ENCODE results near the gene LATS2.
A peak's percentile ranks its signal among the peaks of the same experiment; 100 is the strongest.
"Not testable (repeated sequence)": the region's sequence is repeated elsewhere in the genome, so short reads cannot be mapped to it uniquely, and the experiment has no call there.

LATS2 gene

GRCh38 chr13:20953245-20953931, 108.0 kb downstream of the LATS2 start:
- no peak for DNase-seq

GRCh38 chr13:20952838-20953237, 108.5 kb downstream of the LATS2 start:
- DNase-seq, result no peak

- not testable (repeated sequence) for DNase-seq
Measured at GRCh38 chr13:20948001-20948400, 113.4 kb downstream of the LATS2 start.

GRCh38 chr13:20945952-20946383, 115.4 kb downstream of the LATS2 start:
- no peak for DNase-seq

GRCh38 chr13:20942938-20943559, 118.3 kb downstream of the LATS2 start:
- DNase-seq, result no peak

GRCh38 chr13:20940511-20940910, 120.9 kb downstream of the LATS2 start:
- not testable (repeated sequence) for DNase-seq

- DNase-seq, result no peak
Measured at GRCh38 chr13:20940083-20940482, 121.3 kb downstream of the LATS2 start.

- no peak for DNase-seq
Measured at GRCh38 chr13:20939662-20940061, 121.7 kb downstream of the LATS2 start.

GRCh38 chr13:20938302-20938701, 123.1 kb downstream of the LATS2 start:
- DNase-seq, result no peak

GRCh38 chr13:20927596-20928257, 133.7 kb downstream of the LATS2 start:
- no peak for DNase-seq

GRCh38 chr13:20925395-20925790, 136.0 kb downstream of the LATS2 start:
- not testable (repeated sequence) for DNase-seq

- DNase-seq, result peak; percentile 80
Measured at GRCh38 chr13:20924758-20925394, 136.5 kb downstream of the LATS2 start.

- DNase-seq, result no peak
Measured at GRCh38 chr13:20923272-20923671, 138.1 kb downstream of the LATS2 start.

Data from stimulated activated CD4-positive, alpha-beta T cell treated with anti-CD3 and anti-CD28 coated beads, Interleukin-4, amount 100 ng/mL, for 24 hours (primary cell).